ENCODE results near the gene ADNP. TPM values are rescaled to one million over a fixed set of nuclear protein-coding genes. Genes with fewer than 3 reads are reported as not detected.

The ADNP gene
- total and polyA plus RNA-seq, 2 experiments from 2014 or later: 95.0 to 106 TPM

GRCh38 chr20:50919567-50919966, 11.7 kb downstream of the ADNP start:
- Mint-ChIP-seq H3K9me3 (no peaks in the 10 kb centered on the region), H3K4me3 (no peak overlapping the region), H3K36me3 (ENCODE audit: low read depth) (peaks cover 48% of the 10 kb centered on the region; the same call in 2 of the 3 replicates), H3K27ac (no peak overlapping the region; the same call in 1 of the 2 replicates), H3K4me1 (peaks cover 64% of the 10 kb centered on the region), H3K27me3 (ENCODE audit: insufficient read depth, low read depth, poor library complexity) (peaks cover 2% of the 10 kb centered on the region)
- DNase-seq (ENCODE audit: low spot score): no peak
- no peak overlapping the region for H3K4me2 ChIP-seq
- 0 out of 2 replicates have a peak, but pooled peaks cover 4% of the 10 kb centered on the region for H3F3A ChIP-seq (replicated peaks; ENCODE audit: low read depth)
- peaks cover 56% of the 10 kb centered on the region for H3K4me1 ChIP-seq (ENCODE audit: insufficient read depth)
- peaks cover 100% of the 10 kb centered on the region for H3K79me2 ChIP-seq (replicated peaks; ENCODE audit: insufficient read depth)
- H3K36me3 ChIP-seq (ENCODE audit: insufficient read depth): peaks cover 11% of the 10 kb centered on the region; the same call in 1 of the 2 replicates
- peaks cover 94% of the 10 kb centered on the region for H4K20me1 ChIP-seq (replicated peaks; ENCODE audit: insufficient read depth)
- 0 out of 2 replicates have a peak overlapping the region, but pooled peaks have one; percentile 46 for H3K27ac ChIP-seq (ENCODE audit: low read depth)
- no peak for TF ChIP-seq EZH2phosphoT487 (IDR thresholded peaks at IDR 0.05; ENCODE audit: unreplicated experiment)
- TF ChIP-seq ETS1 (IDR thresholded peaks at IDR 0.05): no peak
- no peak overlapping the region for H2AFZ ChIP-seq
- no peak overlapping the region for H3K4me3 ChIP-seq
- ATAC-seq: no peak
- H3K9me2 ChIP-seq (ENCODE audit: insufficient read depth): no peaks in the 10 kb centered on the region
- no peaks in the 10 kb centered on the region for H3K27me3 ChIP-seq (ENCODE audit: insufficient read depth)

DNA sequence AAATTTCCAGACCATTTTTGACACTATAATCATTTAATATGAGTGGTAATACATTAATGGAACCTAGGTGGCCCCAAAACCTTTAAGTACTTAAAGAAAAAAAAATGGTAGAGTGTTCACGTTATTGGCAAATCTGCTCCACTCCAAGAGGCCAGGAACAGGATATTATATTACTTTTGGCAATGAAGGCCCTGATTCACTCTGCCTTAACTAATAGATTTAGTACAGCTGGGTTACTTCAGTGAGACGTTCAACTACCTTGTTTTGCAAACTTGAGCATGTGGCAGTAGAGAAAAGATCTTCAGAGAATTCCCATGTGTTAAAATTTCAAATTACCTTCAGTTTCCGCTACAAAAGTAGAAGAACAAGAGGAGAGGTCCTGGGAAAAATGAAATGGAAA, 12.8 kb downstream of the ADNP start:
- Histone ChIP-seq H3K4me3 (no peak overlapping the region), H2AFZ (no peak overlapping the region), H3F3A (replicated peaks; ENCODE audit: low read depth) (no peaks in the 10 kb centered on the region), H3K4me1 (ENCODE audit: insufficient read depth) (peaks cover 63% of the 10 kb centered on the region), H3K27ac (ENCODE audit: low read depth) (peak overlapping the region; percentile 17; the same call in 1 of the 2 replicates), H3K4me2 (no peak overlapping the region), H3K79me2 (replicated peaks; ENCODE audit: insufficient read depth) (peaks cover 100% of the 10 kb centered on the region), H4K20me1 (replicated peaks; ENCODE audit: insufficient read depth) (peaks cover 94% of the 10 kb centered on the region), H3K36me3 (ENCODE audit: insufficient read depth) (peaks cover 1% of the 10 kb centered on the region; the same call in 1 of the 2 replicates), H3K27me3 (ENCODE audit: insufficient read depth) (no peaks in the 10 kb centered on the region), H3K9me2 (ENCODE audit: insufficient read depth) (no peaks in the 10 kb centered on the region)
- DNase-seq (ENCODE audit: low spot score) (no peak), ATAC-seq (no peak)
- Mint-ChIP-seq H3K4me1 (peaks cover 69% of the 10 kb centered on the region), H3K36me3 (ENCODE audit: low read depth) (peaks cover 47% of the 10 kb centered on the region; the same call in 2 of the 3 replicates), H3K4me3 (no peak overlapping the region), H3K9me3 (no peaks in the 10 kb centered on the region), H3K27ac (no peak overlapping the region), H3K27me3 (ENCODE audit: insufficient read depth, low read depth, poor library complexity) (peaks cover 3% of the 10 kb centered on the region)
- TF ChIP-seq REST (IDR thresholded peaks at IDR 0.05; ENCODE audit: unreplicated experiment): no peak
- no peak for TF ChIP-seq CREB1 (CRISPR knock-in tag; IDR thresholded peaks at IDR 0.05; ENCODE audit: low read depth)
- no peak for TF ChIP-seq ETS1 (IDR thresholded peaks at IDR 0.05)
- TF ChIP-seq NANOG (IDR thresholded peaks at IDR 0.05; ENCODE audit: borderline replicate concordance): no peak
- no peak for TF ChIP-seq ZNF462 (CRISPR knock-in tag; IDR thresholded peaks at IDR 0.05)
- no peak for TF ChIP-seq JUNB (IDR thresholded peaks at IDR 0.05; ENCODE audit: unreplicated experiment)
